Ascending aorta (tissue), 2 donors: ENCODE results near the gene BCAS4. TPM values are rescaled to one million over a fixed set of nuclear protein-coding genes. Genes with fewer than 3 reads are reported as not detected.

ENCODE experiments used
- DNase-seq, 2 donors: peaks; one replicate each; pipeline ENCODE4 v3.0.0-alpha.2; 2019; ENCODE audit warnings: low spot score in 2 of 2
- H3K27ac ChIP-seq, 2 donors: fragments of 200-600 bp; sonication (generic); one replicate each; pipeline ENCODE4 v1.5.1; 2016 to 2017; ENCODE audit warnings: mild to moderate bottlenecking in 1 of 2
- H3K27me3 ChIP-seq: fragments of 200-600 bp; sonication (generic); one replicate; pipeline ENCODE4 v1.5.1; 2017
- H3K36me3 ChIP-seq, 2 donors: fragments of 200-600 bp; sonication (generic); one replicate each; pipeline ENCODE4 v1.5.1; 2016
- H3K4me1 ChIP-seq, 2 donors: fragments of 200-600 bp; sonication (generic); one replicate each; pipeline ENCODE4 v1.5.1; 2016 to 2017; ENCODE audit warnings: mild to moderate bottlenecking in 1 of 2
- H3K4me3 ChIP-seq, 2 donors: fragments of 200-600 bp; sonication (generic); one replicate each; pipeline ENCODE4 v1.5.1; 2016 to 2017; ENCODE audit warnings: mild to moderate bottlenecking in 1 of 2
- H3K9me3 ChIP-seq, 2 donors: fragments of 200-600 bp; sonication (generic); one replicate each; pipeline ENCODE4 v1.5.1; 2016
- intact Hi-C: fragments of 100-400 bp; cut with DNase I; formaldehyde crosslinking; loops from one replicate; pipeline ENCODE4 v1.15.1; 2023
- total RNA-seq: library from RNA; depleted of rRNA; stranded (reverse); fragments of >200 nt; gene quantifications from one replicate; pipeline ENCODE4 v1.1.0, GENCODE V29; 2016
- TF ChIP-seq, protein P1 (sequence below), 3 experiments: fragments of 200-600 bp in 2 of 3; fragments of 450-650 bp in 1 of 3; sonication (generic) in 2 of 3; IDR thresholded peaks; one replicate each; pipeline ENCODE4 v1.5.1; 2016 to 2019; ENCODE audit warnings: antibody characterized with exemption in 3 of 3, mild to moderate bottlenecking in 1 of 3, moderate library complexity in 1 of 3

The BCAS4 gene
- total RNA-seq, 1 donor from 2014 or later: 0.85 TPM

DNA sequence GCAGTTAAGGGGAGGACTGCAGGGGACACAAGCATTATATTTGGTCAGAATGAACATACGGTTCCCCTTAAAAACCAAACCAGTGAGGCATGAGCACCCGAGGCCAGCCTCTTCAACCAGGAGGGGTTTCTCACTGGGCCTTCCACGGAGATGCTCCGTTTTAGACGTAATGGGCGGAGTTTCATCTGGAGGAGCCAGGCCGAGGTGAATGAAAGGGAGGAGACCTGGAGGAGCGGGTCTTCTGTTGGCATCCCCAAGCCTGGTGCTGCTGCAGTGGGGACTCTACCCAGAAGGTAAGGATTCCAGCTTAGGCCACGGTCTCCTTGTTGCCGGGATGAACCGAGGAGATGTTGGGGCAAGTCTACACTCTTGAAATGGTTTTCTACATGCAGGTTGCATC is 89.0 kb downstream of the BCAS4 start:
- intact Hi-C loops: no loop called here
- Histone ChIP-seq H3K4me3 (no peak overlapping the region), H3K36me3 (peaks cover 9 to 19% of the 10 kb centered on the region in 2 donors), H3K27me3 (no peaks in the 10 kb centered on the region), H3K9me3 (no peaks in the 10 kb centered on the region), H3K27ac (no peak overlapping the region), H3K4me1 (no peaks in the 10 kb centered on the region)
- TF ChIP-seq, protein P1, sequence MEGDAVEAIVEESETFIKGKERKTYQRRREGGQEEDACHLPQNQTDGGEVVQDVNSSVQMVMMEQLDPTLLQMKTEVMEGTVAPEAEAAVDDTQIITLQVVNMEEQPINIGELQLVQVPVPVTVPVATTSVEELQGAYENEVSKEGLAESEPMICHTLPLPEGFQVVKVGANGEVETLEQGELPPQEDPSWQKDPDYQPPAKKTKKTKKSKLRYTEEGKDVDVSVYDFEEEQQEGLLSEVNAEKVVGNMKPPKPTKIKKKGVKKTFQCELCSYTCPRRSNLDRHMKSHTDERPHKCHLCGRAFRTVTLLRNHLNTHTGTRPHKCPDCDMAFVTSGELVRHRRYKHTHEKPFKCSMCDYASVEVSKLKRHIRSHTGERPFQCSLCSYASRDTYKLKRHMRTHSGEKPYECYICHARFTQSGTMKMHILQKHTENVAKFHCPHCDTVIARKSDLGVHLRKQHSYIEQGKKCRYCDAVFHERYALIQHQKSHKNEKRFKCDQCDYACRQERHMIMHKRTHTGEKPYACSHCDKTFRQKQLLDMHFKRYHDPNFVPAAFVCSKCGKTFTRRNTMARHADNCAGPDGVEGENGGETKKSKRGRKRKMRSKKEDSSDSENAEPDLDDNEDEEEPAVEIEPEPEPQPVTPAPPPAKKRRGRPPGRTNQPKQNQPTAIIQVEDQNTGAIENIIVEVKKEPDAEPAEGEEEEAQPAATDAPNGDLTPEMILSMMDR (IDR thresholded peaks at IDR 0.05): no peak
- DNase-seq: no peak

GRCh38 chr20:50885068-50885467 is 90.2 kb downstream of the BCAS4 start:
- TF ChIP-seq, protein P1 (IDR thresholded peaks at IDR 0.05): no peak
- Histone ChIP-seq H3K27ac (no peak overlapping the region), H3K9me3 (no peaks in the 10 kb centered on the region), H3K27me3 (no peaks in the 10 kb centered on the region), H3K36me3 (peaks cover 12 to 29% of the 10 kb centered on the region in 2 donors), H3K4me3 (no peak overlapping the region), H3K4me1 (no peaks in the 10 kb centered on the region)
- DNase-seq: no peak
- intact Hi-C loops: no loop called here

GRCh38 chr20:50885781-50886180 is 90.9 kb downstream of the BCAS4 start:
- Histone ChIP-seq H3K9me3 (no peaks in the 10 kb centered on the region), H3K27ac (no peak overlapping the region), H3K27me3 (no peaks in the 10 kb centered on the region), H3K4me1 (no peaks in the 10 kb centered on the region), H3K36me3 (peaks cover 12 to 35% of the 10 kb centered on the region in 2 donors), H3K4me3 (no peak overlapping the region)
- intact Hi-C loops: no loop called here
- no peak for DNase-seq
- TF ChIP-seq, protein P1 (IDR thresholded peaks at IDR 0.05): no peak

DNA sequence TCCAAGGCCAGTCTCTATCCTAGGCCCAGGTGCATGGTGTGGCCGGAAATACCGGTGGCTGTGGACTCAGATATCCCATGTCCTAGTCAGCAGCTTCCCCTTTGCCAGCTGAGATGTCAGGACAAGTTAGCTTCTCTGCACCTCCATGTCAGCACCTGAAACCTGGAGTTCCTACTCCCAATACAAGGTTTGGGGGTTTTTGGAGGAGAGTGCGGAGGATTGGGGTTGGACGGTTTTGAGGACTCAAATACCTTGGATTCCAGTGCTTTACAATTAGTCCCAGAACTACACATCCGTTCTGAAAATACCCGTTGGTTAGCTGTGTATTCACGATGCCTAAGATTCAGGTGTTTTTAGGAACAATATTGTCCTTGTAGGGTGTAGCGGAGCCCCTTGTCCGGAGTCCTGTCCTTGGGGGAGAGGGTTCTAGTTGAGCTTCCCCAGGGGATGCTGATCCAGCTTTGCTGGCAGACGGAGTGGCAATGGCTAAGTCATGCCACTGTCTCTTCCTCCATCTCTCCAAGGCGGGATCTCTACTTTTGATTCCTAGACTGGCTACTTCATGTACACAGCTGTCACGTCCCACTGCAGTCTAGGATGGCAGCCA is 91.4 kb downstream of the BCAS4 start:
- no peaks in the 10 kb centered on the region for H3K9me3 ChIP-seq
- intact Hi-C loops: no loop called here
- no peaks in the 10 kb centered on the region for H3K27me3 ChIP-seq
- H3K4me1 ChIP-seq: no peaks in the 10 kb centered on the region
- no peak for DNase-seq
- H3K36me3 ChIP-seq: peaks cover 17 to 40% of the 10 kb centered on the region in 2 donors
- no peak overlapping the region for H3K27ac ChIP-seq
- TF ChIP-seq, protein P1 (IDR thresholded peaks at IDR 0.05): no peak
- H3K4me3 ChIP-seq: no peak overlapping the region

DNA sequence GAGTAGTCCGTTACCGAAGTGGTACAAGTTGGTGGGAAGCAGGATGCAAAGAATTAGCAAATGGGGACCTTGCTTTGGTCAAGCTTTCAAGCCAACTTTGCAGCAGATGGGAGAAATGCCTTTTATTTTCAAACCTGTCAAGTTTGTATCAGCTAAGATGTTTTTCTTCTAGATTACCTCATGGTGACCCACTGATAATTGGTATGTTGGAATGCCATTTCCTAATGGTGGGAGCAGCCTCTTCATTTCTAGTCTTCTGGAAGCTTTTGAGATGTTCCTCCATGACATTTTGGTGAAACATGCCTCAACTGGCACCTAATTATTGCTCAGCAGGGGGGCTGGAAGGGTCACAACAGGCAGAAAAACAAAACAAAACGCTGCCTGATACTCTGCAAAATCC is 92.7 kb downstream of the BCAS4 start:
- no peak for DNase-seq
- Histone ChIP-seq H3K36me3 (peaks cover 24 to 53% of the 10 kb centered on the region in 2 donors), H3K4me1 (no peaks in the 10 kb centered on the region), H3K4me3 (no peak overlapping the region), H3K27ac (no peak overlapping the region), H3K27me3 (no peaks in the 10 kb centered on the region), H3K9me3 (no peaks in the 10 kb centered on the region)
- intact Hi-C loops: no loop called here
- TF ChIP-seq, protein P1 (IDR thresholded peaks at IDR 0.05): no peak

DNA sequence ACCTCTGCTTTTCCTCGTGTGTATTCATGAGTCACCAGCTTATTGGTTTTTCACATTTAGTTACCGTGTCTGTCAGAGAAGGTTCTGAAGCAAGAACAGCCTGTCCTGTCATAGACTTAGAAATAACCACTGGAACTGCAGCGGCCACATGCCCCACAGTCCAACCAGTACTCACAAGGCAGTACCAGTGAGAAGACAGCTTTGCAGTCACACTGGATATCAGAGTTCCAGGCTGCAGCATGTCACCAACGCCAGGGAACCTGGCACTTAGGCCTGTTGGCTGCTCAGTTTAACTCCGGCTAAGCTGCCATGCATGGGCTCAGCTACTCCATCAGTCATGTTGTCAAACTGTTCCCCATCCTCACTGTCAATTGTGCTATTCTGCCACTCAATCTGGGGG is 96.3 kb downstream of the BCAS4 start:
- Histone ChIP-seq H3K27me3 (no peaks in the 10 kb centered on the region), H3K4me3 (no peak overlapping the region), H3K27ac (no peak overlapping the region), H3K4me1 (no peaks in the 10 kb centered on the region), H3K36me3 (peaks cover 51 to 69% of the 10 kb centered on the region in 2 donors), H3K9me3 (no peaks in the 10 kb centered on the region)
- TF ChIP-seq, protein P1 (IDR thresholded peaks at IDR 0.05): no peak
- DNase-seq: no peak
- intact Hi-C loops: no loop called here
